Liver (tissue), 9 donors: ENCODE data around the gene GDI1. TPM values are rescaled to one million over a fixed set of nuclear protein-coding genes. Genes with fewer than 3 reads are reported as not detected.
"Not testable (repeated sequence)": the region's sequence is repeated elsewhere in the genome, so short reads cannot be mapped to it uniquely, and the experiment has no call there.

Experiments
- DNase-seq: peaks from one replicate; pipeline ENCODE4 v3.0.0-alpha.2; 2017; ENCODE audit warnings: low spot score
- H3K27ac ChIP-seq, 2 donors: one replicate each; pipeline ENCODE4 v1.7.0; 2013; ENCODE audit warnings: inconsistent platforms in 2 of 2, low read length in 2 of 2, control low read depth in 1 of 2, low read depth in 1 of 2, mild to moderate bottlenecking in 1 of 2
- H3K27me3 ChIP-seq, 4 donors: one replicate each; pipeline versions ENCODE4 v1.6.1 to v1.7.0; 2013; ENCODE audit warnings: low read length in 3 of 4, inconsistent platforms in 1 of 4, mild to moderate bottlenecking in 1 of 4, moderate library complexity in 1 of 4; ENCODE audit not compliant: control insufficient read depth in 4 of 4, insufficient read depth in 4 of 4
- H3K36me3 ChIP-seq, 4 donors: one replicate each; pipeline versions ENCODE4 v1.6.1 to v1.7.0; 2013; ENCODE audit warnings: low read length in 3 of 4, mild to moderate bottlenecking in 3 of 4, low read depth in 1 of 4, moderate library complexity in 1 of 4; ENCODE audit not compliant: control insufficient read depth in 4 of 4, insufficient read depth in 3 of 4
- H3K4me1 ChIP-seq, 4 donors: one replicate each; pipeline versions ENCODE4 v1.6.1 to v1.7.0; 2013; ENCODE audit warnings: low read length in 3 of 4, mild to moderate bottlenecking in 3 of 4, moderate library complexity in 1 of 4; ENCODE audit not compliant: control insufficient read depth in 4 of 4, insufficient read depth in 4 of 4
- H3K4me3 ChIP-seq, 3 donors: one replicate each; pipeline versions ENCODE4 v1.6.1 to v1.7.0; 2013; ENCODE audit warnings: low read length in 3 of 3, control low read depth in 1 of 3, low read depth in 1 of 3, mild to moderate bottlenecking in 1 of 3
- H3K9ac ChIP-seq, 2 donors: one replicate each; pipeline ENCODE4 v1.7.0; 2013; ENCODE audit warnings: low read length in 2 of 2, mild to moderate bottlenecking in 2 of 2, moderate library complexity in 2 of 2, control low read depth in 1 of 2, low read depth in 1 of 2
- H3K9me3 ChIP-seq, 4 donors: one replicate each; pipeline versions ENCODE4 v1.6.1 to v1.7.0; 2013; ENCODE audit warnings: low read length in 3 of 4; ENCODE audit not compliant: control insufficient read depth in 4 of 4
- ATF3 ChIP-seq: IDR thresholded peaks from 2 replicates; pipeline ENCODE4 v1.6.1; 2016; ENCODE audit warnings: antibody characterized with exemption
- EGR1 ChIP-seq, 2 donors: IDR thresholded peaks; 2 replicates each; pipeline ENCODE4 v1.6.1; 2016 to 2018; ENCODE audit warnings: antibody characterized with exemption in 2 of 2, low read depth in 2 of 2
- FOXA2 ChIP-seq: IDR thresholded peaks from 2 replicates; pipeline ENCODE4 v1.6.1; 2016; ENCODE audit warnings: antibody characterized with exemption
- GABPA ChIP-seq, 2 donors: IDR thresholded peaks in 1 of 2; conservative IDR thresholded peaks in 1 of 2; 2 replicates each; pipeline ENCODE4 v1.6.1; 2016; ENCODE audit warnings: antibody characterized with exemption in 2 of 2, mild to moderate bottlenecking in 1 of 2, moderate library complexity in 1 of 2
- HNF4A ChIP-seq, 2 donors: conservative IDR thresholded peaks; 2 replicates each; pipeline ENCODE4 v1.6.1; 2016; ENCODE audit warnings: antibody characterized with exemption in 2 of 2, mild to moderate bottlenecking in 2 of 2
- HNF4G ChIP-seq: IDR thresholded peaks from 2 replicates; pipeline ENCODE4 v1.6.1; 2016; ENCODE audit warnings: antibody characterized with exemption
- JUND ChIP-seq, 2 donors: IDR thresholded peaks; 2 replicates each; pipeline ENCODE4 v1.6.1; 2016; ENCODE audit warnings: antibody characterized with exemption in 2 of 2
- MAX ChIP-seq: IDR thresholded peaks from 2 replicates; pipeline ENCODE4 v1.6.1; 2016; ENCODE audit warnings: antibody characterized with exemption
- NR2F2 ChIP-seq: IDR thresholded peaks from 2 replicates; pipeline ENCODE4 v1.6.1; 2016; ENCODE audit warnings: antibody characterized with exemption
- RAD21 ChIP-seq, 2 donors: IDR thresholded peaks; 2 replicates each; pipeline ENCODE4 v1.6.1; 2016; ENCODE audit warnings: antibody characterized with exemption in 2 of 2, mild to moderate bottlenecking in 2 of 2
- REST ChIP-seq: IDR thresholded peaks from 2 replicates; pipeline ENCODE4 v1.6.1; 2016; ENCODE audit warnings: antibody characterized with exemption, mild to moderate bottlenecking
- RXRA ChIP-seq, 2 donors: IDR thresholded peaks; 2 replicates each; pipeline ENCODE4 v1.6.1; 2017 to 2018; ENCODE audit warnings: antibody characterized with exemption in 2 of 2, mild to moderate bottlenecking in 1 of 2
- SP1 ChIP-seq: IDR thresholded peaks from 2 replicates; pipeline ENCODE4 v1.6.1; 2018; ENCODE audit warnings: antibody characterized with exemption, mild to moderate bottlenecking
- TAF1 ChIP-seq: conservative IDR thresholded peaks from 2 replicates; pipeline ENCODE4 v1.6.1; 2016; ENCODE audit warnings: antibody characterized with exemption, mild to moderate bottlenecking
- YY1 ChIP-seq: IDR thresholded peaks from 2 replicates; pipeline ENCODE4 v1.6.1; 2016; ENCODE audit warnings: antibody characterized with exemption, mild to moderate bottlenecking
- ZBTB33 ChIP-seq: IDR thresholded peaks from 2 replicates; pipeline ENCODE4 v1.6.1; 2016; ENCODE audit warnings: antibody characterized with exemption
- WGBS: extraction: QIAGEN DNeasy Blood & Tissue Kit; methylation state at CpG from one replicate; pipeline ENCODE4 v1.1.7; 2013; 5-methylcytosine and 5-hydroxymethylcytosine counted together
- polyA plus RNA-seq, 2 donors: library from polyadenylated mRNA; stranded (reverse) in 1 of 2; unstranded in 1 of 2; fragments of 200-250 nt in 1 of 2; fragments of >200 nt in 1 of 2; fragmentation: Nextera tagmentation in 1 of 2; extraction: Ambion mirVana in 1 of 2; gene quantifications; one replicate each; pipeline versions ENCODE4 v1.2.1 to v1.2.3, GENCODE V29; 2013 to 2015
- total RNA-seq, 2 donors: library from RNA; depleted of rRNA; stranded (reverse); fragments of >200 nt; gene quantifications; one replicate each; pipeline ENCODE4 v1.2.3, GENCODE V29; 2014
- donor health status: healthy.
- donor health status: healthy.
- donor health status: healthy.
- donor health status: healthy.
- donor health status: healthy.

GDI1 gene
- total and polyA plus RNA-seq, 4 donors, result 12.8 to 35.6 (median 20.5) TPM

GRCh38 chrX:154399527-154400368, 37.2 kb upstream of the GDI1 start (continued):
- TF ChIP-seq REST (no peak), ATF3 (no peak), HNF4G (no peak)

GRCh38 chrX:154400369-154400817, 36.6 kb upstream of the GDI1 start:
- 68% methylated on average over 6 of the region's 6 CpGs for WGBS
- H3K9me3 ChIP-seq, H3K27me3 ChIP-seq, H3K9ac ChIP-seq, H3K4me3 ChIP-seq, H3K27ac ChIP-seq, DNase-seq: not testable (repeated sequence)
- peaks cover 0 to 10% (median 7%) of the 10 kb centered on the region in 4 donors for H3K36me3 ChIP-seq
- H3K4me1 ChIP-seq, result peaks cover 1 to 36% (median 26%) of the 10 kb centered on the region in 4 donors

- H3K27ac ChIP-seq, result peak overlapping the region; percentile 47 to 67
- DNase-seq, result no peak
- no peaks in the 10 kb centered on the region for H3K9me3 ChIP-seq
- H3K4me3 ChIP-seq, result no peak overlapping the region
- H3K36me3 ChIP-seq, result peaks cover 0 to 10% (median 7%) of the 10 kb centered on the region in 4 donors
- no peaks in the 10 kb centered on the region for H3K27me3 ChIP-seq
- no peak overlapping the region for H3K9ac ChIP-seq
- 25% methylated on average over 6 of the region's 6 CpGs for WGBS
- H3K4me1 ChIP-seq, result peaks cover 1 to 36% (median 26%) of the 10 kb centered on the region in 4 donors
- TF ChIP-seq HNF4G (no peak), ATF3 (no peak), RXRA (IDR thresholded peaks at IDR 0.05) (peak in 1 of 2 donors; percentile 64), JUND (IDR thresholded peaks at IDR 0.05) (peak in 1 of 2 donors; percentile 21), GABPA (IDR thresholded peaks at IDR 0.05 in 1 of 2, conservative IDR thresholded peaks at IDR 0.05 in 1 of 2) (no peak), REST (no peak), EGR1 (IDR thresholded peaks at IDR 0.05; ENCODE audit: low read depth in 2 of 2) (no peak), ZBTB33 (no peak), MAX (peak; percentile 29), RAD21 (IDR thresholded peaks at IDR 0.05) (no peak), NR2F2 (no peak), YY1 (no peak), FOXA2 (no peak), SP1 (peak; percentile 13), TAF1 (no peak), HNF4A (conservative IDR thresholded peaks at IDR 0.05) (peak; percentile 52 to 79)
These were observed 35.7 kb upstream of the GDI1 start for GRCh38 chrX:154401045-154401799.
